MM.1S (cell line): ENCODE data around the gene PYGO2.

ENCODE experiments used
- DNase-seq: peaks from one replicate; pipeline ENCODE4 v3.0.0-alpha.2; 2015
- H2AFZ ChIP-seq: fragments of 300-600 bp; sonication (generic); 2 replicates; pipeline ENCODE4 v1.6.0; 2016; ENCODE audit warnings: antibody characterized with exemption, low read length
- H3F3A ChIP-seq: fragments of 300-600 bp; sonication (generic); 2 replicates; pipeline ENCODE4 v1.6.1; 2016; ENCODE audit warnings: mild to moderate bottlenecking, antibody characterized with exemption, low read length, moderate library complexity, mixed read lengths; ENCODE audit not compliant: insufficient read depth
- H3K27ac ChIP-seq: fragments of 300-600 bp; sonication (generic); 2 replicates; pipeline ENCODE4 v1.5.1; 2016; ENCODE audit warnings: mild to moderate bottlenecking, low read length
- H3K27me3 ChIP-seq: fragments of 300-600 bp; sonication (generic); replicated peaks from 2 replicates; pipeline ENCODE4 v1.6.0; 2016; ENCODE audit warnings: low read length; ENCODE audit not compliant: insufficient read depth
- H3K36me3 ChIP-seq: fragments of 300-600 bp; sonication (generic); replicated peaks from 2 replicates; pipeline ENCODE4 v1.6.1; 2016; ENCODE audit warnings: mild to moderate bottlenecking, low read length, mixed read lengths; ENCODE audit not compliant: insufficient read depth
- H3K4me1 ChIP-seq: fragments of 300-600 bp; sonication (generic); 2 replicates; pipeline ENCODE4 v1.6.1; 2016; ENCODE audit warnings: low read length, mixed read lengths
- H3K4me2 ChIP-seq: fragments of 300-600 bp; sonication (generic); 2 replicates; pipeline ENCODE4 v1.6.0; 2016; ENCODE audit warnings: low read depth, low read length
- H3K4me3 ChIP-seq: fragments of 300-600 bp; sonication (generic); 2 replicates; pipeline ENCODE4 v1.5.1; 2016; ENCODE audit warnings: low read length, mixed read lengths
- H3K79me2 ChIP-seq: fragments of 300-600 bp; sonication (generic); 2 replicates; pipeline ENCODE4 v1.6.1; 2016; ENCODE audit warnings: mixed run types, low read length, mixed read lengths
- H3K9ac ChIP-seq: fragments of 300-600 bp; sonication (generic); 2 replicates; pipeline ENCODE4 v1.6.1; 2016; ENCODE audit warnings: low read length, mixed read lengths
- H3K9me2 ChIP-seq: fragments of 300-600 bp; sonication (generic); replicated peaks from 2 replicates; pipeline ENCODE4 v1.6.1; 2016; ENCODE audit warnings: mild to moderate bottlenecking, low read length, mixed read lengths; ENCODE audit not compliant: insufficient read depth
- H3K9me3 ChIP-seq: fragments of 300-600 bp; sonication (generic); replicated peaks from 2 replicates; pipeline ENCODE4 v1.6.1; 2016; ENCODE audit warnings: mild to moderate bottlenecking, low read length, mixed read lengths; ENCODE audit not compliant: insufficient read depth
- H4K20me1 ChIP-seq: fragments of 300-600 bp; sonication (generic); 2 replicates; pipeline ENCODE4 v1.6.1; 2016; ENCODE audit warnings: mild to moderate bottlenecking, low read length, moderate library complexity, mixed read lengths; ENCODE audit not compliant: insufficient read depth
- CTCF ChIP-seq: fragments of 300-600 bp; sonication (generic); IDR thresholded peaks from 2 replicates; pipeline ENCODE4 v1.5.1; 2016; ENCODE audit warnings: antibody characterized with exemption, low read length, mixed read lengths
- EZH2 ChIP-seq: fragments of 300-600 bp; sonication (generic); optimal IDR thresholded peaks from 2 replicates; pipeline ENCODE3; 2017; ENCODE audit warnings: low read depth, mild to moderate bottlenecking, antibody characterized with exemption, low read length, mixed read lengths
- EZH2phosphoT487 ChIP-seq: fragments of 300-600 bp; sonication (generic); IDR thresholded peaks from 2 replicates; pipeline ENCODE4 v1.6.1; 2018; ENCODE audit warnings: antibody characterized with exemption, low read length

PYGO2 gene

GRCh38 chr1:154938604-154939399 is 22.8 kb downstream of the PYGO2 start:
- Histone ChIP-seq H3K9me3 (no peaks in the 10 kb centered on the region), H3K36me3 (no peaks in the 10 kb centered on the region), H4K20me1 (no peaks in the 10 kb centered on the region), H2AFZ (no peak overlapping the region), H3K9me2 (no peaks in the 10 kb centered on the region), H3F3A (peaks cover 65% of the 10 kb centered on the region), H3K27ac (peak overlapping the region; percentile 91), H3K9ac (peak overlapping the region; percentile 94; the same call in 1 of the 2 replicates), H3K79me2 (peaks cover 48% of the 10 kb centered on the region), H3K4me2 (peak overlapping the region; percentile 92; the same call in 1 of the 2 replicates), H3K4me3 (peak overlapping the region; percentile 68; the same call in 1 of the 2 replicates), H3K4me1 (peaks cover 62% of the 10 kb centered on the region), H3K27me3 (no peaks in the 10 kb centered on the region)
- TF ChIP-seq CTCF: no peak
- no peak for TF ChIP-seq EZH2phosphoT487
- TF ChIP-seq EZH2: no peak
- no peak for DNase-seq

- peak overlapping the region; percentile 91 for H3K27ac ChIP-seq
- no peaks in the 10 kb centered on the region for H3K9me2 ChIP-seq
- H3K9ac ChIP-seq: peak overlapping the region; percentile 94
- TF ChIP-seq EZH2: no peak
- no peak for TF ChIP-seq CTCF
- no peak for TF ChIP-seq EZH2phosphoT487
- H3F3A ChIP-seq: peaks cover 57% of the 10 kb centered on the region
- H3K27me3 ChIP-seq: no peaks in the 10 kb centered on the region
- no peaks in the 10 kb centered on the region for H3K9me3 ChIP-seq
- no peaks in the 10 kb centered on the region for H3K36me3 ChIP-seq
- H4K20me1 ChIP-seq: no peaks in the 10 kb centered on the region
- peaks cover 44% of the 10 kb centered on the region for H3K79me2 ChIP-seq
- H3K4me2 ChIP-seq: peak overlapping the region; percentile 92
- no peak overlapping the region for H2AFZ ChIP-seq
- peaks cover 56% of the 10 kb centered on the region for H3K4me1 ChIP-seq
- DNase-seq: no peak
- H3K4me3 ChIP-seq: peak overlapping the region; percentile 68
Observed at GRCh38 chr1:154937988-154938386, 23.6 kb downstream of the PYGO2 start.

- Histone ChIP-seq H3K4me2 (peak overlapping the region; percentile 92), H3K36me3 (no peaks in the 10 kb centered on the region), H3K79me2 (peaks cover 44% of the 10 kb centered on the region), H2AFZ (peak overlapping the region; percentile 67), H3K27me3 (no peaks in the 10 kb centered on the region), H3K27ac (peak overlapping the region; percentile 91), H3K4me1 (peaks cover 52% of the 10 kb centered on the region), H3K9ac (peak overlapping the region; percentile 94), H3K9me2 (no peaks in the 10 kb centered on the region), H3F3A (peaks cover 51% of the 10 kb centered on the region), H4K20me1 (no peaks in the 10 kb centered on the region), H3K9me3 (no peaks in the 10 kb centered on the region), H3K4me3 (peak overlapping the region; percentile 68)
- TF ChIP-seq CTCF (peak; percentile 38), EZH2 (no peak), EZH2phosphoT487 (no peak)
- DNase-seq: peak; percentile 100
Observed at GRCh38 chr1:154937085-154937987, 24.2 kb downstream of the PYGO2 start.
